Eye (tissue), 1 donor: ENCODE data around the gene CMIP.
"Not testable (repeated sequence)": the region's sequence is repeated elsewhere in the genome, so short reads cannot be mapped to it uniquely, and the experiment has no call there.

Experiments used
- DNase-seq: peaks from one replicate; pipeline ENCODE4 v3.0.0-alpha.2; 2015

CMIP gene

DNA sequence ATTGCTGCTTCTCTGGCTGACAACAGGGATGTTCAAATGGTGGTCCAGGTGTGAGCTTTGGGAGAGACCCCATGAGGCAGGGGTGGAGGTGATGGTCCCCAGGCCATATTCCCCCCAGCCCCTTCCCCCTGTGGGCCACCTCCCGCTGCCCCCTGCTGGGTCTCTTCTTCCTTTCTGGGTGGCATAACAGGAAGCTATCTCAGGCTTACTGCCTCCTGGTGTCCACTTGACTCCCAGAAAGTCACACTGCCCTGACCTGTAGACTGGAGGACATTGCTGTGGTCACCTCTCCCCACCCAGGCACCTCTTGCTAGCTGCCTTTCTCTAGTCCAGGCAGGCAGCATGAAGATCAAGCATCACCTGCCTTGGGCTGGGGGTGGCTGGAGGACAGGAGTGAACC, 288.1 kb downstream of the CMIP start:
- no peak for DNase-seq

DNA sequence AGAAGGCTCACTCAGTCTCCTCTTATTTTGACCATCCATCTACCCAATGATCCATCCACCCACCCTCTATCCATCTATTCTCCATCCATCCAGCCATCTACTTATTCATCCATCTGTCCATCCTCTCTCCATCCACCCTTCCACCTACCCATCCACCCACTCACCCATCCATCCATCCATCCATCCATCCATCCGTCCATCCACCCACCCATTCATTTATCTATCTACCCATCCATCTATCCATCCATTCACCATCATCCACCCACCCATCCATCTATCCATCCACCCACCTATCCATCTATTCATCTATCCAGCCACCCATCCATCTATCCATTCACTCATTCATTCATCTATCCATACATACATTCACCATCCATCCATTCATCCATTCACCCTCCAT, 288.7 kb downstream of the CMIP start:
- DNase-seq = no peak

DNA sequence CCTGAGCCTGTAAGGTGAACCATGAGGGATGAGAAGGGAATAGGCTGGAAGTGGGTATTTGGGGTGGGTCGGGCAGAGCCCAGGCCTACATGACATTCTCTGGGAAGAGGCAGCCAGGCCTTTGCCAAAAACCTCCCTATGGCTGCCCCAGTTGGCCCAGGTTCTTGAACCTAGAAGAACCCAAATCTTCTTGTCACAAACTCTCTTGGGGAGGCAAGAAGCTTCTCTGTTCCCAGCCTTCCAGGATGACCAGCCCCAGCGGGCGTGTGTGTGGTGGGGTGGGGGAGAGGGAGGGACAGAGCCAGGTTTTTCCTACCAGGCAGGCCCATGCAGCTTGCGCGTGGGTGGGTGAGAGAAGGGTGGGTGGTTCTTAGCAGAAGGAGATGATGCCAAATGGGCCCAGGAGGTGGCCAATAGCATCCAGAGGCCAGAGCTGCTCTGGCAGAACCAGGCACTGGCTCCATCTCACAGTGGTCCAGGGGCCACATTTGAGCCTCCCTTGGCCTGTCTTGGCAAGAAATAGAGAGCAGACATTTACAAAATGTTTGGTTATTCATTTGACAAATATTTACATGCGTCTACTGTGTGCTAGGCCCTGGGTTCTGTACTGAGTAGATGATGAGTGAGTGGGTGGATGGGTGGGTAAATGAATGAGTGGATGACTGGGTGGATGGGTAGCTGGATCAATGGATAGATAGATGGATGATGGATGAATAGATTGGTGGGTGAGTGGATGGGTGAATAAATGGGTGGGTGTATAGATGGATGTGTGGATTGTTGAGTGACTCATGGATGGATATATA, 290.2 kb downstream of the CMIP start:
- DNase-seq = no peak

DNA sequence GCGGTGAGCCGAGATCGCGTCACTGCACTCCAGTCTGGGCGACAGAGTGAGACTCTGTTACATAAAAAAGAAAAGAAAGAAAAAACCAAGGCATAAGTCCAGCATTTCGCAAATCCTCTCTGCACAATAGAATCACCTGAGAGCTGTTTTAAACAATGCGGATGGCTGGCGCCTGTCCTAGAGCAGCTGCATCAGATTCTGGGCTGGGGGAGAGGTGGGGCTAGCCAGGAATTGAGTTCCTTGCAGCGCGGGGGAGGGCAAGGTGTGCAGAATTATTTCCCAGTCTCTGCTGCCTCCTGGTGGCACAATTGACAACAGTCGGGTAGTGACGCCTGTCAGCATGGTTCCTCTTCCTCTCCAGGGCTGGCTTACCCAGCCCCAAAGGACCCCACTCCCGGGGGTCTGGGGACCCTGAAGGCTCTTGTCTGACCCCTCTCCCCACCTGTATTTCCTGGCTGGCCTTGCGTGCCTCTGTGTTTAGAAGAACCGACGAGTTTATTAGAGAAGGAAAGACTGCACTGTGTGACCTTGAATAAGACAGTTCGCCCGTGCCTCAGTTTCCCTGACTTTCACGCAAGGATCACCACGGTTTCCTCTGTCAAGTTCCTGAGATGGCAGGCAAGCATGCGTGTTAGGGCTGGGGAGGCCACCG, 293.4 kb downstream of the CMIP start:
- DNase-seq = peak; percentile 92

DNA sequence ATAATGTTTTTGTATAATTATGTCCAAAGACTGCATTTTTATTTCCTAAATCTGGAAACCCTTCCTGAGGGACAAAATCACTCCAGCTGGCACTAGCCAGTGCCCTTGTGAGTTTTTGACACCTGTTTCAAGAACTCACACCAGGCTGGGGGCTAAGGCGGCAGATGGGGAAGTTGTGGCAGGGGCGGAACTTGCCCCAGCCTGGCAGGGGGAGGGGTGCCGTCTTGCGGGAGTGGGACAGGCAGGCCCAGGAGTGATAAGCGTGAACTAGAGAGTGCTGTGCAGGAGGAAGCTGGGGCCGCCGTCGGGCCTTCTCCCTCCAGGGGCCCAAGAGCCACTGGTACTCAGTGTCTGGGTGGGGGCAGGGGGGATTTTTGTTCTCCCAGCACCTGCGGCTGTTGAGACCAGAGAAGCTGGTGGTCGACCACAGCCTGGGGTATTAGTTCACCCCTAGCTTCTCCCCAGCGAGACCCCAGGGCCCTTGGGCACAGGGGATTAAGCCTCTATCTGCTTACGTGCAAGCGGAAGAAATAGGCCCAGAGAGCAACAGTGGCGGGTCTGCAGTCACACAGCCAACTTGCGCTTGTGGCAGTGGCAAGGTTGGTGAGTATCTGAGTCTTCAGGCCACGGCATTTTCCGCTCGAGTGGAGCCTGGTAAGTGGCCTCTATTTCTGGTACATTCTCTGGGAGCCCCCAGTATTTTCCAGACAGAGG, 294.3 kb downstream of the CMIP start:
- no peak for DNase-seq

DNA sequence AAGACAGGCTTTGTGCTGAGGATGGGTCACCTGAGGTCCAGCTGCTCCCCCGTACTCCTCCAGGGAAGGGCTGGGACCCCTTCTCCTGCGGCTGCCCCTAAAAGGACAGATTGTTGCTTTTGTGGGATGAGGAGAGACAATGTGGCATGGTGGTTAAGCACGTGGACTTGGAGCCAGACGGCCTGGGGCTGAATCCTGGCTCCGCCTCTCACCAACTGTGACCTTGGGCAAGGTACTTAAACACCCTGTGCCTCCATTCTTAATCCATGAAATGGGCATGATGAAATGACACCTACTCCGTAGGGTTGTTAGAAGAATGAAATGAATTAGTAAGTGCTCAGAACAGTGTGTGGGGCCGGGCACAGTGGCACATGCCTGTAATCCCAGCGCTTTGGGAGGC, 294.9 kb downstream of the CMIP start:
- DNase-seq = no peak

DNA sequence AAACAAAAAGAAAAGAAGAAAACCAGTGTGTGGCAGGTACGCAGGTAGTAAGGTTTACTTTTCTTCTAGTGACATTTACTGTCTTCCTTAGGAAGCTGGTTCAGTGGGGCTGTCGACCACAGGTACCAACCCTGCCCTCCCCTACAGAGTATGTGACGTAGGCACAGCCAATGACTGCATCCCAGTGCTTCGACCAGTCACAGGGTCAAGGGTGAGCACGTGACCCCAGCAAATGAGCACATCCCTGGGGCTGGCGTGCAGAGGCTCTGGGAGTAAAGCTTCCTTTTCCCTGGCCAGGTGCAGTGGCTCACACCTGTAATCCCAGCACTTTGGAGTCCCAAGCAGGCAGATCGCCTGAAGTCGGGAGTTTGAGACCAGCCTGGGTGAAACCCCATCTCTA, 295.6 kb downstream of the CMIP start:
- no peak for DNase-seq

DNA sequence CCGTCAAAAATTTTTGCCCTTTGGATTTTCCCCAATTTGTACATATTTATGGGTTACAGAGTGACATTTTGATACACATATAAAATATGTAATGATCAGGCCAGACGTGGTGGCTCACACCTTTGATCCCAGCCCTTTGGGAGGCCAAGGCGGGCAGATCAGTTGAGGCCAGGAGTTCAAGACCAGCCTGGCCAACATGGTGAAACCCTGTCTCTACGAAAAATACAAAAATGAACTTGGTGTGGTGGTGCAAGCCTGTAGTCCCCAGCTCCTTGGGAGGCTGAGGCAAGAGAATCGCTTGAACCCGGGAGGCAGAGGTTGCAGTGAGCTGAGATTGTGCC, 296.8 kb downstream of the CMIP start:
- not testable (repeated sequence) for DNase-seq

DNA sequence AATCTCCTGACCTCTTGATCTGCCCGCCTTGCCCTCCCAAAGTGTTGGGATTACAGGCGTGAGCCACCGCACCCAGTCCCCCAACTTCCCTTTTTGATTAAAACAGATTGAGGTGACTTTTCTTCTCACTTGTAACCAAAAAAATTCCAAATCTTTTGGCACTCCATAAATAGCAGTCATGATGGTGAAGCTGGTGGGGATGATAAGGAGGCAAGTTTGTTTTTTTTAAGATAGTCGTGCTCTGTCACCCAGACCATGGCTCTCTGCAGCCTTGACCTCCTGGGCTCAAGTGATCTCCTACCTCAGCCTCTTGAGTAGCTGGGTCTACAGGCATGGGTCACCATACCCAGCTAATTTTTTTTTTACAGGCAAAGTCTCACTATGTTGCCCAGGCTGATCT, 299.8 kb downstream of the CMIP start:
- no peak for DNase-seq

DNA sequence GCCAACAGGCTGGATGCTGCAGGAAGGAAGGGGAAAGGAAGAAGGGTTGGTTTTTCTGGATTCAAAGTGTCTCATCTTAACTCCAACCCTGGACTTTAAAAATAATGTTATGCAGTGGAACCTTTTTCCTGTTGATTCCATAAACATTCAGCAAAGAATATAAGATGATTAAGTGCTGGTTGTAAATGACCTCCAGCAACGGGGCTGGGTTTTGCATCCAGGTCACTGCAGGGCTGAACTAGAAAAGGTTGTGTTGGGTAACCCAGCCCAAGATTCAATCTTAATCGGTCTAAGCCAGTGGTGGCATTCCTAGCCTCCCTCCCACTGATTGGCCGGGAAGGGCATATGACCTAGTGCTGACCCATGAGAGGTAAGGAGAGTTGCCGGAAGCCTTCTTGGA, 300.3 kb downstream of the CMIP start:
- DNase-seq = no peak

DNA sequence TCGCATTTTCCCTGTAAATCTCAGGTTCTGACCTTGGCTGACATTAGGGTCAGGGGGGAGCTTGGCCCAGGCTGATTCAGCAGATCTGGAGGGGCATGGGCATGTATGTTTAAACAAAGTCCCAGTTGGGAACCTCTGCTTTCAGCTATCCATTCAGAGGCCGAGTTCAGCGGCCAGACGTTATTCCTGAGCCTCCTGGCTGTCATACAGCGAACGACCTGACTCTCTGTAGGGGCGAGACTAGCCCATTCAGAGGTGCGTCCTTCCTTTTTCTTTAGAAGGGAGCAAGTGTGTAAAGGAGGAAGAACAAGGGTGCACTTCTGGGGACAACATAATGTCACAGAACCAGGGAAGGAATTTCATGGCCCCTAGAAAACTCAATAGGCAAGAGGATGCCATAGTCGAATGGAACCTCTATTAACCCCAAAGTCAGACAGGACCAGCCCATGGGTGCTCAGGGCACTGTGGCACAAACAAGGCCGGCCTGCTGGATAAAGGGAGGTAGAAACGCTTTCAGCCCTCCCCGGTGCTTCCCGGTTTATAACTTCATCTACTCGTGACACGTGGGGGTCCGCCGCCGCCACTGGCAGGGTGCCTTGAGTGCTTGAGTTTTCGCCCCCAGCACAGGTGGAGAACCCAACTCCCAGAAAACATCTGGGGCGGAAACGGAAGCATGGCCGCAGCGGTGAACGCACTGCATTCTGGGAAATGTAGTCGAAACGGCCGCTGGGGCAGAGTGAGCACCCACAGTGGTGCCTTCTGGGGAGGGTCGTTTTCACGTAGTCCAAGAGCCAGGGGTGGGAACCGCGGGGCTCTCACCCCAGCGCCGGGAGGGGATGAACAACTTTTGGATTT, 301.3 kb downstream of the CMIP start:
- peak; percentile 88 for DNase-seq

DNA sequence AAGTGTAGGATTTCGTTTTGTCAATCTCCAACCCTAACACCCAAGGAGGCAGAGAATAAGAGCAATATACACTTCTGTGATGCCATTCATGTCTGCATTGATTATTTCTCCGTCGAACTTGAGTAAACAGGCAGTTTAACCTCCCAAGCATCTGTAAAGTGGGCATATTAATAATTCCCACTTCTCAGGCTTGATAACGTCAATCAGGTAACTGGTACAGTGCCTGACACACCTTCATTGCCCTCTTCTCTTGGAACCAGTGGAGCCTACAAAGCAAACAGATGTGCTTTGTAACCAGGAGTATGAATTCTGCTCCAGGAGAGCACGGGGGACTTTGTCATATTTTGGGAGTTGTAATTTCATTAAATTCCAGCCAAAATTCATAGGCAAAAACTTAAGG, 302.0 kb downstream of the CMIP start:
- no peak for DNase-seq

DNA sequence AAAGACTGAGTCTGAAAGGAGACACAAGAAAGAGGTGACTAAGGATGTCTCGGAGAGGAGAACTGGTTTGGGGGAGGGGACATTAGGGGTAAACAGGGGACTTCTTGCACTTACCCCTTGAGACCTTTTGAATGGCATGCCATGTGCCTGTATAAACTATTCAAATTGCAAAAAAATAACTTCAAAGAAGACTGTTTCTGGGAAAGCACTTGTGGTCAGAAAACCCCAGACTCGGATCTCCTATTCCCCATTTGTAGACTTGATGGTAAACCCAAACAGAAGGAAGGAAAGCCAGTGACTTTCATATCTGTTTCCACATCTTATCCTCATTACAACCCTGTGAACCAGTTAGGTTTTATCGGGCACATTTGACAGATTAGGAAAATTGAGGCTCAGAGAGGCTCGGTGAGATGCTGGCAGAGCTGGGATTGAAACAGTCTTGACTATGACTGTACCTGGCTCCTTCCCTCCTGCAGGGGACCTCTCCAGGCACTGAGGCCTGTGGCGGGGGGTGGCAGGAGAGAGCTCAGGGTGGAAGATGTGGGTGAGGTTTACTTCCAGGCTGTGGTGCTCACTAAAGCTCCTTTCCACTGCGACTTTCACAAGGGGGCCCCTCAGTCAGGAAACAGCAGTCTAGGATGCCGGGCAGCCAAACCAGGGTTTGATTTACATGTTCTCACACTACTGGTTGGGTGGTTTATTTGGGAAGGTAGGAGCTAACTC, 304.0 kb downstream of the CMIP start:
- no peak for DNase-seq

DNA sequence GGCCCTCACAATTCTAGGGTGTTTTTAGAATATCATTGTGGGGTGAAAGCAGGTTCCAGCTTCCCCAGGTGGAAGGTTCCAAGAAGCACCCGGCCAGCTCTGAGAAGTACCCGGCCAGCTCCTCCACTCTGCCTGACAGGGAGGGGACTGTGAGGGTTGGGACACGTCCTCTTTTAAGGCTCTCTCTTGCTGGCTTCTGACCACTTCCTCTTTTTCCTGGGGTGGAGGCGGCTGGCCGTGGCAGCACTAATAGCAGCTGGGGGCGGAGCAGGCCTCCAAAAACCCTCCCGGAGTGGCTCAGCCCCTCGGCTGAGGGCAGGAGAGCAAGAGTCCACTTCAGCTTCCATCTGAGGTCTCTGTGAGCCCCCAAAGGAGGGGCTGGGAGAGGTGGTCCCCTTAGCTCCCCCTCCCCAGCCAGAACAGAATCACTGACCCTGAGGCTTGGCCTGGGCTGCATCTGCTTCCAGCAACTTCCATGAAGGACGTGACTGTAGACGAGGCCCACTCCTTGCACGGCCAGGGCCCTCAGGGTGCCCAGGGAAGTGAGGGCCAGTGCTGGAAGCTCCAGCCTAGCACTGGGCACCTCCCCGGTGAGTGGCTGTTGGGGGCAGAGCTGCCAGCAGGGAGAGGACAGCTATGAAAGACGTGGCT, 307.7 kb downstream of the CMIP start:
- no peak for DNase-seq

DNA sequence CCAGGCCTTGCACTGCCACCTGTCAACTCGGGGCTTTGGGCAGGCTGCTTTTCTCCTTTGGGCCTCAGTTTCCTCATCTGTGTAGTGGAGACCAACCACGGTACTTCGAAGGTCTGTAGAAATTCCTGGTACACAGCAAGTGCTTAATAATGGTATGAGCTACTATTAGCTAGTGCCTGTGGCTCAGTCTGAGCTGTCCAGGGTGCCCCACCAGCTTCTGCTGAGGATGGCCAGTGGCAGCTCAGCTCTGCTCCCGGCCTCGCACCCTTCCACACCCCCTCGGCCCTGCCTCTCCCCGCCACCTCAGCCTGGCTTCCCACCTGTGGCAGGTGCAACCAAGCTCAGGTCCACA, 308.2 kb downstream of the CMIP start:
- no peak for DNase-seq

DNA sequence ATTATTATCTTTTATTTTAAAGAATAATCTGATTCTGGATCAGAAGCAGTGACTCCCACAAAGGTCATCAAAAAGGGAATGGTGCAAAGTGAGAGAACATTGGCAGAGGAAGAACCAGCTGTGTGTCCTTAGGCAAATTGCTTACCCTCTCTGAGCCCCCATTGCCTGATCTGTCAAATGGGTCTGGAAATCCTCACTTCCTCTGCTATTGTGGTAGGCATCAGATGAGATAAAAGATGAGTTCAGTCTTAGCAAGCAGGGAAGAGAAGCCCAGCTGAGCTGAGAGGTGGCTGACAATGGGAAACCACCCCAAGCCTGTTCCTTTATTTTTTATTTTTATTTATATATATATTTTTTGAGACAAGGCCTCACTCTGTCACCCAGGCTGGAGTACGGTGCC, 310.2 kb downstream of the CMIP start:
- DNase-seq = no peak

DNA sequence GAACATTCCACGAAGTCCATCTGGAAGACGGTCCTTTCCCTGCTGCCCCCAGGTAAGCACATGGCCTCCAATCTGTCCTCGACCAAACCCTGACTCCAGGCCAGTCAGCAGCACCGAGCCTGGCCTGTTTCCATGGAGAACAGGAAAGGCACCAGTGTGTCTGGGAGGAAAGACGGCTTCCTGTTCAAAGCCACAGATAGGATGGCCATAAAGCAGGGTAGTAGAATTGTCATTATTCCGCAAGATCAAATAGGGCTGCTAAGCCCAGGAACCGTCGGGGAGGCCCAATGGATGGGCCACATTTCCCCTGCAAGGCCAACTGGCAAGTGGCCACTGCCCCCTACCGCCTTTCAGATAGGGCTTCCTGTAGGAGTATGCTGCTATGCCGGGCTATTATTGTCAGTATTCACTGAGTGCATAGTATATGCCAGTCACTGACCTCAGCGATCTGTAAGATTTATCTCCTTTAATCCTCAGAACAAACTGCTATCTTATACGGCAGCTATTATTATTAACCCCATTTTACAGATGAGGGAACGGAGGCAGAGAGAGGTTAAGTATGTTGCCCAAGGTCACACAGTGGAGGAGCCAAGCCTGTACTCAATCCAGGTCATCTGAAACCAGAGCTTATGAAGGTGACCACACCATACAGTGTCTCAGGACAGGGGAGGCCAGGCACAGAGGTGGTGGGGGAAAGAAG, 311.5 kb downstream of the CMIP start:
- no peak for DNase-seq

DNA sequence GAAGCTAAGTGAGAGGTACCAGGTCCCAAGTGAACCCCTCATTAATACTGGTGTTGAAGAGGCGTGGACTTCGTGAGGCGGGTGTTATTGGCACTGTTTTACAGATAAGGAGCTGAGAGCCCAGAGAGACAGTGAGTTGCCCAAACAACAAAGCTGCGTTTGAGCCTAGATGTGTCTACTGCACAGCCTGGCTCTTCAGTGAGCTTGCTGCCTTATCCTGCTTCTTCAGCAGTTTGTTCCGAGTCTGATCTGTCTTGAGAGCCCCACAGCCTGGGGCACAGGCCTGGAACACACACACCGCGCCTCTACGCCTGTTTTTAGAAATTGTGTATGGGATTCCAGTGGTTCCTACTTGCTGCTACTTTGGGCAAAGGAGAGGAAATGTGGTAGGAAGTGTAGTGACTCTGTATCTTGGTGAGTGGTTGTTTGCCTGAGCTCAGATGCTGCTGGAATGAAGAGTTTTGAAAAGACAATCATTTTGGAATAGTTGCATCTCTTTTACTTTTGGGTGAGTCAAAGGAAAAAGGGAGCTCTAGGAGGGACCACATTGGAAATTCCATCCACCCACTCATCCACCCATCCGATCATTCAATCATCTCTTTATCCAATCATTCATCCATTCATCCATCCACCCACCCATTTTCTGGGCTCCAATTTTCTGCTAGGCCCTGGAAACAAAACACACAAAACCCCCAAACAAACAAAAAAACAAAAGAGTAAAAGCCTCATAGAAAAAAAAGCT, 312.2 kb downstream of the CMIP start:
- DNase-seq = no peak

DNA sequence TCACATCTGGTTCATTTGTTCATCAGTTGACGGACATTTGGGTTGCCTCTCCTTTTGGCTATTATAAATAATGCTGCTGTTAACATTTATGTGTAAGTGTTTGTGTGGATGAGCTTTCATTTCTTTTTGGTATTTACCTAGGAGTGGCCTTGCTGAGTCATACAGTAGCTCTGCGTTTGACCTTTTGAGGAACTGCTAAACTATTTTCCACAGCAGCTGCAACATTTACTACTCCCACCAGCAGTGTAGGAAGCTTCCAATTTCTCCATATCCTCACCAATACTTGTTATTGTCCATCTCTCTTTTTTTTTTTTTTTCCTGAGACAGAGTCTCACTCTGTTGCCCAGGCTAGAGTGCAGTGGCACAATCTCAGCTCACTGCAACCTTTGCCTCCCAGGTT, 313.8 kb downstream of the CMIP start:
- no peak for DNase-seq
